ENCODE results near the gene KIF6.

DNA sequence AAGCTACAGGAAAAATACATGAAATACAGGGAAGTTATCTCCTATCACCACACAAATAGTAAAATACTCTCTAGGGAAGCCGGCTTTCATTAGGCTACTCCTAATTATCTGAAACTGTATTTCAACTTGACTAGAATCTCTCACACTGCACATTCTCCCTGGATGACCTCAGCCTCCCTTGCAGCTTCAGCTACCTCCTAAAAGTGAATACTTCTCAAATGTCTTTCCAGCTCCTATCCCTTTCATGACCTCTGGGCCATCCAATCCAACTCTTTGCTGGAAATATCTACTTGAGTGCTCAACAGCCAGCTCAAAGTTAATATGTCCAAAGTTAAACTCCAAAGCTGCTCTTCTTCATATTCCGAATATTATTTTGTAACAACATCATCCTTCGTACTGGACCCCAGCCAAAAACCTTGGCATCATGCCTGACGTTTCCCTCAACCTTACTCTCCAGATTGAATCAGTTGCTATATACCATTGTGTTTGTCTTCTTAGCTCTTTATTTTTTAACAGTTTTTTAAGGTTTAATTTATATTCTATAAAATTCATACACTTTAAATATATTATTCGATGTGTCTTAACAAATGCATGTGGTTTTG is 29.4 kb upstream of the KIF6 start:
- TF ChIP-seq, protein P1, sequence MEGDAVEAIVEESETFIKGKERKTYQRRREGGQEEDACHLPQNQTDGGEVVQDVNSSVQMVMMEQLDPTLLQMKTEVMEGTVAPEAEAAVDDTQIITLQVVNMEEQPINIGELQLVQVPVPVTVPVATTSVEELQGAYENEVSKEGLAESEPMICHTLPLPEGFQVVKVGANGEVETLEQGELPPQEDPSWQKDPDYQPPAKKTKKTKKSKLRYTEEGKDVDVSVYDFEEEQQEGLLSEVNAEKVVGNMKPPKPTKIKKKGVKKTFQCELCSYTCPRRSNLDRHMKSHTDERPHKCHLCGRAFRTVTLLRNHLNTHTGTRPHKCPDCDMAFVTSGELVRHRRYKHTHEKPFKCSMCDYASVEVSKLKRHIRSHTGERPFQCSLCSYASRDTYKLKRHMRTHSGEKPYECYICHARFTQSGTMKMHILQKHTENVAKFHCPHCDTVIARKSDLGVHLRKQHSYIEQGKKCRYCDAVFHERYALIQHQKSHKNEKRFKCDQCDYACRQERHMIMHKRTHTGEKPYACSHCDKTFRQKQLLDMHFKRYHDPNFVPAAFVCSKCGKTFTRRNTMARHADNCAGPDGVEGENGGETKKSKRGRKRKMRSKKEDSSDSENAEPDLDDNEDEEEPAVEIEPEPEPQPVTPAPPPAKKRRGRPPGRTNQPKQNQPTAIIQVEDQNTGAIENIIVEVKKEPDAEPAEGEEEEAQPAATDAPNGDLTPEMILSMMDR (IDR thresholded peaks at IDR 0.05 in 2 of 3, conservative IDR thresholded peaks at IDR 0.05 in 1 of 3; ENCODE audit: borderline replicate concordance in 1 of 3, insufficient read depth in 1 of 3, low read depth in 2 of 3, low read length in 2 of 3), result no peak
- no peak for TF ChIP-seq JUND (IDR thresholded peaks at IDR 0.05)
- no peak for TF ChIP-seq REST (IDR thresholded peaks at IDR 0.05; ENCODE audit: low read depth)
- no peak for TF ChIP-seq MAX (IDR thresholded peaks at IDR 0.05)
- no peak for TF ChIP-seq YY1 (IDR thresholded peaks at IDR 0.05; ENCODE audit: extremely low read depth, insufficient replicate concordance, low read depth, low read length)
- TF ChIP-seq FOSL1 (IDR thresholded peaks at IDR 0.05; ENCODE audit: low read depth), result no peak
- no peak for TF ChIP-seq ZNF274 (IDR thresholded peaks at IDR 0.05; ENCODE audit: low read depth, low read length)
- no peak for TF ChIP-seq EGR1 (IDR thresholded peaks at IDR 0.05; ENCODE audit: low read depth)
- no peak for TF ChIP-seq RAD21 (IDR thresholded peaks at IDR 0.05; ENCODE audit: low read depth)
- no peak for TF ChIP-seq SRF (IDR thresholded peaks at IDR 0.05; ENCODE audit: low read depth)
- TF ChIP-seq ATF3 (IDR thresholded peaks at IDR 0.05), result no peak
- TF ChIP-seq POLR2A (IDR thresholded peaks at IDR 0.05; ENCODE audit: borderline replicate concordance, extremely low read depth, insufficient read depth, insufficient read length), result no peak
- no peak for TF ChIP-seq EZH2 (IDR thresholded peaks at IDR 0.05)
- no peak for TF ChIP-seq CEBPB (IDR thresholded peaks at IDR 0.05; ENCODE audit: low read depth)
